HEK293 (cell line): Measurements from ENCODE around the gene EIF1AD.

ENCODE experiments used
- CTCF ChIA-PET: fragments of 350-600 bp; formaldehyde crosslinking; extraction: SDS; loops from one replicate; lab custom pipeline; 2021; ENCODE audit warnings: antibody characterized with exemption; lab: Yijun Ruan, JAX
- POLR2A ChIA-PET: fragments of 300-600 bp; formaldehyde crosslinking; extraction: SDS; loops from one replicate; lab custom pipeline; 2020; ENCODE audit warnings: antibody characterized with exemption, inconsistent platforms; lab: Yijun Ruan, JAX
- H3K27ac ChIP-seq: fragments of 200-500 bp; sonication (Bioruptor generic); 2 replicates; pipeline ENCODE4 v1.5.1; 2014; ENCODE audit warnings: low read depth, low read length, control low read depth, inconsistent platforms; ENCODE audit errors: extremely low read depth
- H3K36me3 ChIP-seq, 2 experiments: fragments of 200-500 bp in 1 of 2; sonication (Bioruptor generic) in 1 of 2; 1 replicate in 1 of 2; 2 replicates in 1 of 2; pipeline ENCODE4 v1.5.1; 2014 to 2017; ENCODE audit warnings: inconsistent platforms in 2 of 2, low read length in 2 of 2; ENCODE audit not compliant: control insufficient read depth in 2 of 2, insufficient read depth in 1 of 2
- H3K4me1 ChIP-seq: fragments of 200-500 bp; sonication (Bioruptor generic); 2 replicates; pipeline ENCODE4 v1.5.1; 2014; ENCODE audit warnings: mild to moderate bottlenecking, low read length, inconsistent platforms; ENCODE audit not compliant: control insufficient read depth, insufficient read depth
- H3K4me3 ChIP-seq: 2 replicates; pipeline ENCODE4 v1.5.1; 2011; ENCODE audit warnings: low read depth, mild to moderate bottlenecking, control low read depth, low read length, moderate library complexity
- H3K9me3 ChIP-seq: fragments of 200-500 bp; sonication (Bioruptor generic); 2 replicates; pipeline ENCODE4 v1.5.1; 2014; ENCODE audit warnings: low read depth, low read length, inconsistent platforms; ENCODE audit not compliant: control insufficient read depth, insufficient read depth
- GLI4 ChIP-seq: fragments of 450-650 bp; formaldehyde crosslinking; IDR thresholded peaks from 2 replicates; pipeline ENCODE4 v1.5.1; 2016; ENCODE audit warnings: missing biosample characterization, missing genetic modification characterization
- KLF7 ChIP-seq: fragments of 450-650 bp; formaldehyde crosslinking; IDR thresholded peaks from 2 replicates; pipeline ENCODE4 v1.5.1; 2016; ENCODE audit warnings: missing biosample characterization, missing genetic modification characterization, borderline replicate concordance
- OSR2 ChIP-seq: fragments of 450-650 bp; formaldehyde crosslinking; IDR thresholded peaks from 2 replicates; pipeline ENCODE4 v1.5.1; 2016; ENCODE audit warnings: missing biosample characterization, missing genetic modification characterization
- SP3 ChIP-seq: fragments of 450-650 bp; formaldehyde crosslinking; IDR thresholded peaks from 2 replicates; pipeline ENCODE4 v1.5.1; 2016; ENCODE audit warnings: missing biosample characterization, missing genetic modification characterization
- ZBTB8A ChIP-seq: fragments of 450-650 bp; formaldehyde crosslinking; IDR thresholded peaks from 2 replicates; pipeline ENCODE4 v1.5.1; 2016; ENCODE audit warnings: missing biosample characterization, missing genetic modification characterization
- ZFHX2 ChIP-seq: fragments of 450-650 bp; formaldehyde crosslinking; conservative IDR thresholded peaks from 2 replicates; pipeline ENCODE4 v1.5.1; 2016; ENCODE audit warnings: missing biosample characterization, missing genetic modification characterization
- ZNF16 ChIP-seq: fragments of 450-650 bp; formaldehyde crosslinking; IDR thresholded peaks from 2 replicates; pipeline ENCODE4 v1.5.1; 2016; ENCODE audit warnings: low read depth, missing biosample characterization, missing genetic modification characterization
- ZNF248 ChIP-seq: fragments of 450-650 bp; formaldehyde crosslinking; IDR thresholded peaks from 2 replicates; pipeline ENCODE4 v1.5.1; 2017; ENCODE audit warnings: missing biosample characterization, missing genetic modification characterization
- ZNF274 ChIP-seq, 2 experiments: fragments of 200-500 bp in 1 of 2; fragments of 450-650 bp in 1 of 2; sonication (Bioruptor generic) in 1 of 2; formaldehyde crosslinking in 1 of 2; IDR thresholded peaks; 2 replicates each; pipeline versions ENCODE4 v1.5.1 to v1.6.1; 2014 to 2016; ENCODE audit warnings: borderline replicate concordance in 1 of 2, inconsistent platforms in 1 of 2, low read length in 1 of 2, missing biosample characterization in 1 of 2, missing genetic modification characterization in 1 of 2
- ZNF529 ChIP-seq: fragments of 450-650 bp; formaldehyde crosslinking; IDR thresholded peaks from 2 replicates; pipeline ENCODE4 v1.5.1; 2017; ENCODE audit warnings: missing genetic modification characterization, missing biosample characterization; ENCODE audit not compliant: insufficient replicate concordance
- ZNF558 ChIP-seq: fragments of 450-650 bp; formaldehyde crosslinking; IDR thresholded peaks from 2 replicates; pipeline ENCODE4 v1.5.1; 2016; ENCODE audit warnings: missing biosample characterization, missing genetic modification characterization
- ZNF560 ChIP-seq: fragments of 450-650 bp; formaldehyde crosslinking; IDR thresholded peaks from 2 replicates; pipeline ENCODE4 v1.5.1; 2017; ENCODE audit warnings: missing biosample characterization, missing genetic modification characterization, borderline replicate concordance
- ZNF610 ChIP-seq: fragments of 450-650 bp; formaldehyde crosslinking; IDR thresholded peaks from 2 replicates; pipeline ENCODE4 v1.5.1; 2016; ENCODE audit warnings: missing biosample characterization, missing genetic modification characterization, borderline replicate concordance
- ZNF624 ChIP-seq: fragments of 450-650 bp; formaldehyde crosslinking; IDR thresholded peaks from 2 replicates; pipeline ENCODE4 v1.5.1; 2017; ENCODE audit warnings: missing biosample characterization, missing genetic modification characterization
- ZNF629 ChIP-seq: fragments of 450-650 bp; formaldehyde crosslinking; IDR thresholded peaks from 2 replicates; pipeline ENCODE4 v1.5.1; 2017; ENCODE audit warnings: missing biosample characterization, missing genetic modification characterization
- ZNF777 ChIP-seq: fragments of 450-650 bp; formaldehyde crosslinking; IDR thresholded peaks from 2 replicates; pipeline ENCODE4 v1.5.1; 2017; ENCODE audit warnings: missing biosample characterization, missing genetic modification characterization, borderline replicate concordance
- TF ChIP-seq, protein P1 (sequence below): fragments of 450-650 bp; formaldehyde crosslinking; IDR thresholded peaks from 2 replicates; pipeline ENCODE4 v1.5.1; 2016; ENCODE audit warnings: missing biosample characterization, missing genetic modification characterization, low read depth
- TF ChIP-seq, protein P2 (sequence below): fragments of 450-650 bp; formaldehyde crosslinking; IDR thresholded peaks from 2 replicates; pipeline ENCODE4 v1.5.1; 2016; ENCODE audit warnings: missing biosample characterization, missing genetic modification characterization
- TF ChIP-seq, protein P3 (sequence below): fragments of 450-650 bp; formaldehyde crosslinking; IDR thresholded peaks from 2 replicates; pipeline ENCODE4 v1.5.1; 2016; ENCODE audit warnings: missing biosample characterization, missing genetic modification characterization
- TF ChIP-seq, protein P4 (sequence below): fragments of 450-650 bp; formaldehyde crosslinking; IDR thresholded peaks from 2 replicates; pipeline ENCODE4 v1.5.1; 2016; ENCODE audit warnings: missing biosample characterization, missing genetic modification characterization
- TF ChIP-seq, protein P5 (sequence below): fragments of 450-650 bp; formaldehyde crosslinking; IDR thresholded peaks from 2 replicates; pipeline ENCODE4 v1.5.1; 2016; ENCODE audit warnings: missing biosample characterization, missing genetic modification characterization
- TF ChIP-seq, protein P6 (sequence below): fragments of 450-650 bp; formaldehyde crosslinking; IDR thresholded peaks from 2 replicates; pipeline ENCODE4 v1.5.1; 2016; ENCODE audit warnings: missing biosample characterization, missing genetic modification characterization

Gene EIF1AD

DNA sequence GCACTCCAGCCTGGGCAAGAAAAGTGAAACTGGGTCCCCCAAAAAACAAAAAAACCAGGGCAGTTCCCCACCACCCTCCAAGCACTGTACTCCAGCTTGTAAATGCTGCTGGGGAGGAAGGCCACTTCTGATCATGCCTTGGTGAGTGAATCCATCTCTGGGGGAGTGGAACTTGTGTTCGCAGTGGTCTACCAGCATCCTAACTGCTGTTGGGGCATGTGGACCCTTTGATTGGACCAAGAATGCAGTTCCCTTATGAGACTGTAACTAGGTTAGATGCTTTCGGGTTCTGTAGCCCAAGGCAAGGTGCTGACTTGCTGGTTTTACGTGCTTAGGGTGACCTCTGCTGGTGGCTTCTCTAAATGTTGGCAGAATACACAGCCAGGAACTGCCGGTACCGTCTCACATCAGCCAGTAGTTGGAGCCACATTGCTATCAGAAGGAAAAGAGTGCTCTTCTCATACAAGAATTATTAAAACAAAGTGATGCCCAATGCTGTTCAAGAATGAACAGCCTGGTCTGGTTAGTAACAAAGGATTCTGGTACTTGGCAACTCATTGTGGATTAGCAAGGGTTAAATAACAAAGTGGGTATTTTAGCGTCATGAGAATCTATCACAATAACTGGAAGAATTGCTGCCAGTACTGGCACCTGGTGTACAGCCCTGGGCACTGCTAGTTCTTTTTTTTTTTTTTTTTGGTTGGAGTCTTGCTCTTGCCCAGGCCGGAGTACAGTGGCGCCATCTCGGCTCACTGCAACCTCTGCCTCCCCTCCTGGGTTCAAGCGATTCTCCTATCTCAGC is 13.0 kb downstream of the EIF1AD start (continued):
- TF ChIP-seq, protein P1, sequence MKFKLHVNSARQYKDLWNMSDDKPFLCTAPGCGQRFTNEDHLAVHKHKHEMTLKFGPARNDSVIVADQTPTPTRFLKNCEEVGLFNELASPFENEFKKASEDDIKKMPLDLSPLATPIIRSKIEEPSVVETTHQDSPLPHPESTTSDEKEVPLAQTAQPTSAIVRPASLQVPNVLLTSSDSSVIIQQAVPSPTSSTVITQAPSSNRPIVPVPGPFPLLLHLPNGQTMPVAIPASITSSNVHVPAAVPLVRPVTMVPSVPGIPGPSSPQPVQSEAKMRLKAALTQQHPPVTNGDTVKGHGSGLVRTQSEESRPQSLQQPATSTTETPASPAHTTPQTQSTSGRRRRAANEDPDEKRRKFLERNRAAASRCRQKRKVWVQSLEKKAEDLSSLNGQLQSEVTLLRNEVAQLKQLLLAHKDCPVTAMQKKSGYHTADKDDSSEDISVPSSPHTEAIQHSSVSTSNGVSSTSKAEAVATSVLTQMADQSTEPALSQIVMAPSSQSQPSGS: no peak
- TF ChIP-seq, protein P2, sequence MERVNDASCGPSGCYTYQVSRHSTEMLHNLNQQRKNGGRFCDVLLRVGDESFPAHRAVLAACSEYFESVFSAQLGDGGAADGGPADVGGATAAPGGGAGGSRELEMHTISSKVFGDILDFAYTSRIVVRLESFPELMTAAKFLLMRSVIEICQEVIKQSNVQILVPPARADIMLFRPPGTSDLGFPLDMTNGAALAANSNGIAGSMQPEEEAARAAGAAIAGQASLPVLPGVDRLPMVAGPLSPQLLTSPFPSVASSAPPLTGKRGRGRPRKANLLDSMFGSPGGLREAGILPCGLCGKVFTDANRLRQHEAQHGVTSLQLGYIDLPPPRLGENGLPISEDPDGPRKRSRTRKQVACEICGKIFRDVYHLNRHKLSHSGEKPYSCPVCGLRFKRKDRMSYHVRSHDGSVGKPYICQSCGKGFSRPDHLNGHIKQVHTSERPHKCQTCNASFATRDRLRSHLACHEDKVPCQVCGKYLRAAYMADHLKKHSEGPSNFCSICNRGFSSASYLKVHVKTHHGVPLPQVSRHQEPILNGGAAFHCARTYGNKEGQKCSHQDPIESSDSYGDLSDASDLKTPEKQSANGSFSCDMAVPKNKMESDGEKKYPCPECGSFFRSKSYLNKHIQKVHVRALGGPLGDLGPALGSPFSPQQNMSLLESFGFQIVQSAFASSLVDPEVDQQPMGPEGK (tag by site-specific recombination): no peak
- TF ChIP-seq ZNF777 (tag by site-specific recombination) (no peak), ZNF16 (tag by site-specific recombination) (no peak), ZFHX2 (tag by site-specific recombination) (no peak), ZNF624 (tag by site-specific recombination) (no peak), ZNF629 (tag by site-specific recombination) (peak; percentile 24; the same call in 1 of the 2 replicates)
- TF ChIP-seq, protein P3, sequence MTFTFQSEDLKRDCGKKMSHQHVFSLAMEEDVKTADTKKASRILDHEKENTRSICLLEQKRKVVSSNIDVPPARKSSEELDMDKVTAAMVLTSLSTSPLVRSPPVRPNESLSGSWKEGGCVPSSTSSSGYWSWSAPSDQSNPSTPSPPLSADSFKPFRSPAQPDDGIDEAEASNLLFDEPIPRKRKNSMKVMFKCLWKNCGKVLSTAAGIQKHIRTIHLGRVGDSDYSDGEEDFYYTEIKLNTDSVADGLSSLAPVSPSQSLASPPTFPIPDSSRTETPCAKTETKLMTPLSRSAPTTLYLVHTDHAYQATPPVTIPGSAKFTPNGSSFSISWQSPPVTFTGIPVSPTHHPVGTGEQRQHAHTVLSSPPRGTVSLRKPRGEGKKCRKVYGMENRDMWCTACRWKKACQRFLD (tag by site-specific recombination): no peak
- TF ChIP-seq, protein P4, sequence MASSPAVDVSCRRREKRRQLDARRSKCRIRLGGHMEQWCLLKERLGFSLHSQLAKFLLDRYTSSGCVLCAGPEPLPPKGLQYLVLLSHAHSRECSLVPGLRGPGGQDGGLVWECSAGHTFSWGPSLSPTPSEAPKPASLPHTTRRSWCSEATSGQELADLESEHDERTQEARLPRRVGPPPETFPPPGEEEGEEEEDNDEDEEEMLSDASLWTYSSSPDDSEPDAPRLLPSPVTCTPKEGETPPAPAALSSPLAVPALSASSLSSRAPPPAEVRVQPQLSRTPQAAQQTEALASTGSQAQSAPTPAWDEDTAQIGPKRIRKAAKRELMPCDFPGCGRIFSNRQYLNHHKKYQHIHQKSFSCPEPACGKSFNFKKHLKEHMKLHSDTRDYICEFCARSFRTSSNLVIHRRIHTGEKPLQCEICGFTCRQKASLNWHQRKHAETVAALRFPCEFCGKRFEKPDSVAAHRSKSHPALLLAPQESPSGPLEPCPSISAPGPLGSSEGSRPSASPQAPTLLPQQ: no peak

DNA sequence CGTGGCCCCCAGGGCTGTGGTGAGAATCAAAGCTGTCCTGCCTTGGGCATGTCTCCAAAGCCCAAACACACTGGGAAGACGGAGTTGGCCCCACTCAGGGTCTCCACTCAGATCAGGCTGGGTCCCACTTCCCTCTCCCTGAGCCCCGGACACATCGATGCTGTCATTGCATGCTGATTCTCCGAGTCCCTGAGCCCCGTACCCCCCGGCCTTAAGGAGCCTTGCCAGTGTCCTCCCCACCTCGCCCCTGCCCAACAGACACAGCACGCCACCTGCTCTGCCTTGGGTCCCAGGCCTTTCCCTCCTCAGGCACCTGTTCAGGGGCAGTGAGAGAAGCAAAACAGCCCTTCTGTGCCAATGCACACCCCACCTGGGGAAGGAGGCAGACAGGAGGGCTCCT is 14.6 kb downstream of the EIF1AD start:
- ChIA-PET CTCF (interaction anchor here (1.6 to 7.2 kb wide), 3 partner anchors 97 to 276 kb away, joined by 9 to 59 read pairs (median 10); partner anchors contain the start of genes CCDC85B and KAT5), POLR2A (interaction anchor here (1.0 kb wide), 1 partner anchor 99 kb away, joined by 3 read pairs; no protein-coding TSS in a partner anchor)
- H3K4me1 ChIP-seq: no peaks in the 10 kb centered on the region
- no peaks in the 10 kb centered on the region for H3K9me3 ChIP-seq
- no peak overlapping the region for H3K4me3 ChIP-seq
- H3K27ac ChIP-seq: no peak overlapping the region
- H3K36me3 ChIP-seq: peaks cover 0 to 4% of the 10 kb centered on the region in 2 experiments; a peak in 1 of 3 replicates
- TF ChIP-seq ZNF529 (tag by site-specific recombination): no peak
- TF ChIP-seq ZNF558 (tag by site-specific recombination): no peak
- TF ChIP-seq GLI4 (tag by site-specific recombination): no peak
- TF ChIP-seq ZNF248 (tag by site-specific recombination): no peak
- no peak for TF ChIP-seq SP3 (tag by site-specific recombination)
- no peak for TF ChIP-seq ZBTB8A (tag by site-specific recombination)
- TF ChIP-seq, protein P5, sequence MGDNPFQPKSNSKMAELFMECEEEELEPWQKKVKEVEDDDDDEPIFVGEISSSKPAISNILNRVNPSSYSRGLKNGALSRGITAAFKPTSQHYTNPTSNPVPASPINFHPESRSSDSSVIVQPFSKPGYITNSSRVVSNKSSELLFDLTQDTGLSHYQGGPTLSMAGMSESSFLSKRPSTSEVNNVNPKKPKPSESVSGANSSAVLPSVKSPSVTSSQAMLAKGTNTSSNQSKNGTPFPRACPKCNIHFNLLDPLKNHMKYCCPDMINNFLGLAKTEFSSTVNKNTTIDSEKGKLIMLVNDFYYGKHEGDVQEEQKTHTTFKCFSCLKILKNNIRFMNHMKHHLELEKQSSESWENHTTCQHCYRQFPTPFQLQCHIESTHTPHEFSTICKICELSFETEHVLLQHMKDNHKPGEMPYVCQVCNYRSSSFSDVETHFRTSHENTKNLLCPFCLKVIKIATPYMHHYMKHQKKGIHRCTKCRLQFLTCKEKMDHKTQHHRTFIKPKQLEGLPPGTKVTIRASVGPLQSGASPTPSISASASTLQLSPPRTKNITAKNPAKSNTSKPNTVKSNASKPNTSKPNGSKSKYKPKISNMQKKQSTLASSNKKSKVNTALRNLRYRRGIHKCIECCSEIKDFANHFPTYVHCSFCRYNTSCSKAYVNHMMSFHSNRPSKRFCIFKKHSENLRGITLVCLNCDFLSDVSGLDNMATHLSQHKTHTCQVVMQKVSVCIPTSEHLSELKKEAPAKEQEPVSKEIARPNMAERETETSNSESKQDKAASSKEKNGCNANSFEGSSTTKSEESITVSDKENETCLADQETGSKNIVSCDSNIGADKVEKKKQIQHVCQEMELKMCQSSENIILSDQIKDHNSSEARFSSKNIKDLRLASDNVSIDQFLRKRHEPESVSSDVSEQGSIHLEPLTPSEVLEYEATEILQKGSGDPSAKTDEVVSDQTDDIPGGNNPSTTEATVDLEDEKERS (tag by site-specific recombination): no peak
- TF ChIP-seq OSR2 (tag by site-specific recombination): no peak
- no peak for TF ChIP-seq ZNF274 (IDR thresholded peaks at IDR 0.05; ENCODE audit: low read length)
- TF ChIP-seq ZNF274 (tag by site-specific recombination; IDR thresholded peaks at IDR 0.05; ENCODE audit: borderline replicate concordance): no peak
- TF ChIP-seq, protein P6, sequence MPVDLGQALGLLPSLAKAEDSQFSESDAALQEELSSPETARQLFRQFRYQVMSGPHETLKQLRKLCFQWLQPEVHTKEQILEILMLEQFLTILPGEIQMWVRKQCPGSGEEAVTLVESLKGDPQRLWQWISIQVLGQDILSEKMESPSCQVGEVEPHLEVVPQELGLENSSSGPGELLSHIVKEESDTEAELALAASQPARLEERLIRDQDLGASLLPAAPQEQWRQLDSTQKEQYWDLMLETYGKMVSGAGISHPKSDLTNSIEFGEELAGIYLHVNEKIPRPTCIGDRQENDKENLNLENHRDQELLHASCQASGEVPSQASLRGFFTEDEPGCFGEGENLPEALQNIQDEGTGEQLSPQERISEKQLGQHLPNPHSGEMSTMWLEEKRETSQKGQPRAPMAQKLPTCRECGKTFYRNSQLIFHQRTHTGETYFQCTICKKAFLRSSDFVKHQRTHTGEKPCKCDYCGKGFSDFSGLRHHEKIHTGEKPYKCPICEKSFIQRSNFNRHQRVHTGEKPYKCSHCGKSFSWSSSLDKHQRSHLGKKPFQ (tag by site-specific recombination): no peak
- TF ChIP-seq ZNF610: no peak
- no peak for TF ChIP-seq KLF7 (tag by site-specific recombination)
- TF ChIP-seq ZNF560 (tag by site-specific recombination): no peak
